SK-N-SH (cell line): ENCODE measurements around the gene TMEM87A. TPM values are rescaled to one million over a fixed set of nuclear protein-coding genes. Genes with fewer than 3 reads are reported as not detected.

ENCODE experiments used
- CTCF ChIA-PET: fragments of 300-600, 350-600 bp; formaldehyde crosslinking; extraction: SDS; loops from one replicate; lab custom pipeline; 2021; lab: Yijun Ruan, JAX
- POLR2A ChIA-PET: fragments of 350-600 bp; sonication (Branson Sonifier 250); formaldehyde crosslinking; extraction: SDS; loops from one replicate; lab custom pipeline; 2020; ENCODE audit warnings: antibody characterized with exemption, inconsistent platforms; lab: Yijun Ruan, JAX
- DNase-seq: peaks from one replicate; pipeline ENCODE4 v3.0.0; 2012
- H2AFZ ChIP-seq: fragments of 200-600 bp; sonication (generic); 2 replicates; pipeline ENCODE4 v1.8.1; 2016; ENCODE audit warnings: antibody characterized with exemption, mild to moderate bottlenecking, low read depth
- H3F3A ChIP-seq: fragments of 200-600 bp; sonication (generic); replicated peaks from 2 replicates; pipeline ENCODE3; 2016; ENCODE audit warnings: antibody characterized with exemption, mild to moderate bottlenecking; ENCODE audit not compliant: insufficient read depth
- H3K27ac ChIP-seq, 2 experiments: fragments of 200-500 bp in 1 of 2; fragments of 200-600 bp in 1 of 2; sonication (Bioruptor generic) in 1 of 2; sonication (generic), shearing (Covaris generic) in 1 of 2; 2 replicates each; pipeline versions ENCODE4 v1.5.1 to v1.6.1; 2014 to 2016; ENCODE audit warnings: low read depth in 2 of 2, inconsistent platforms in 1 of 2, low read length in 1 of 2, mild to moderate bottlenecking in 1 of 2, mixed read lengths in 1 of 2
- H3K27me3 ChIP-seq: fragments of 200-600 bp; sonication (generic), shearing (Covaris generic); 2 replicates; pipeline ENCODE4 v1.6.1; 2016; ENCODE audit warnings: mixed run types; ENCODE audit not compliant: insufficient read depth
- H3K36me3 ChIP-seq, 2 experiments: fragments of 200-500 bp in 1 of 2; fragments of 200-600 bp in 1 of 2; sonication (Bioruptor generic) in 1 of 2; sonication (generic) in 1 of 2; replicated peaks in 1 of 2; 2 replicates each; pipeline versions ENCODE3 to v1.5.1; 2014 to 2016; ENCODE audit warnings: low read length in 1 of 2, mild to moderate bottlenecking in 1 of 2; ENCODE audit not compliant: insufficient read depth in 2 of 2, control insufficient read depth in 1 of 2
- H3K4me1 ChIP-seq, 2 experiments: fragments of 200-500 bp in 1 of 2; fragments of 200-600 bp in 1 of 2; sonication (Bioruptor generic) in 1 of 2; sonication (generic), shearing (Covaris generic) in 1 of 2; 2 replicates each; pipeline versions ENCODE4 v1.5.1 to v1.6.1; 2014 to 2016; ENCODE audit warnings: low read depth in 1 of 2, low read length in 1 of 2, mixed run types in 1 of 2; ENCODE audit not compliant: insufficient read depth in 2 of 2, control insufficient read depth in 1 of 2
- H3K4me2 ChIP-seq: fragments of 200-600 bp; sonication (generic), shearing (Covaris generic); 2 replicates; pipeline ENCODE4 v1.6.1; 2017; ENCODE audit warnings: mixed run types
- H3K4me3 ChIP-seq, 2 experiments: fragments of 200-500 bp in 1 of 2; fragments of 200-600 bp in 1 of 2; sonication (Bioruptor generic) in 1 of 2; sonication (generic), shearing (Covaris generic) in 1 of 2; 2 replicates each; pipeline versions ENCODE4 v1.5.1 to v1.8.1; 2014 to 2016; ENCODE audit warnings: low read depth in 2 of 2, inconsistent platforms in 1 of 2, low read length in 1 of 2, mild to moderate bottlenecking in 1 of 2, mixed read lengths in 1 of 2, moderate library complexity in 1 of 2
- H3K79me2 ChIP-seq: fragments of 200-600 bp; sonication (generic); 2 replicates; pipeline ENCODE4 v1.8.1; 2017; ENCODE audit warnings: mild to moderate bottlenecking; ENCODE audit not compliant: insufficient read depth
- H3K9ac ChIP-seq: fragments of 200-600 bp; sonication (generic); 2 replicates; pipeline ENCODE4 v1.6.1; 2017; ENCODE audit warnings: mixed run types
- H3K9me2 ChIP-seq: fragments of 200-600 bp; sonication (generic); 2 replicates; pipeline ENCODE4 v1.6.1; 2017; ENCODE audit warnings: mixed run types
- H3K9me3 ChIP-seq: fragments of 200-600 bp; sonication (generic); 2 replicates; pipeline ENCODE4 v1.6.1; 2017; ENCODE audit warnings: mixed run types, mild to moderate bottlenecking, moderate library complexity
- H4K20me1 ChIP-seq: fragments of 200-600 bp; sonication (generic); 2 replicates; pipeline ENCODE4 v1.6.1; 2017; ENCODE audit warnings: mild to moderate bottlenecking, mixed run types; ENCODE audit not compliant: insufficient read depth
- CHD2 ChIP-seq: fragments of 150-350 bp; IDR thresholded peaks from 2 replicates; pipeline ENCODE4 v1.6.1; 2018; ENCODE audit warnings: low read length; ENCODE audit not compliant: partially characterized antibody
- EZH2phosphoT487 ChIP-seq: fragments of 200-600 bp; sonication (generic); IDR thresholded peaks from 2 replicates; pipeline ENCODE4 v1.6.1; 2017; ENCODE audit warnings: low read depth, mixed run types, mild to moderate bottlenecking, antibody characterized with exemption, moderate library complexity, borderline replicate concordance
- FOXJ3 ChIP-seq: sonication (generic); formaldehyde crosslinking; IDR thresholded peaks from 2 replicates; pipeline ENCODE4 v1.5.1; 2020; ENCODE audit warnings: mild to moderate bottlenecking, missing genetic modification reagents
- FOXM1 ChIP-seq: IDR thresholded peaks from 2 replicates; pipeline ENCODE4 v1.4.0; 2012; ENCODE audit warnings: low read depth, mild to moderate bottlenecking
- GABPA ChIP-seq: IDR thresholded peaks from 2 replicates; pipeline ENCODE4 v1.4.0; 2012; ENCODE audit warnings: low read depth, mild to moderate bottlenecking
- MEF2A ChIP-seq: IDR thresholded peaks from 2 replicates; pipeline ENCODE4 v1.4.0; 2012; ENCODE audit warnings: low read depth, borderline replicate concordance
- NFIC ChIP-seq: IDR thresholded peaks from 2 replicates; pipeline ENCODE4 v1.4.0; 2012; ENCODE audit warnings: borderline replicate concordance
- POLR2AphosphoS5 ChIP-seq: IDR thresholded peaks from 2 replicates; pipeline ENCODE4 v1.6.1; 2012; ENCODE audit warnings: low read depth, low read length
- RAD21 ChIP-seq: IDR thresholded peaks from 2 replicates; pipeline ENCODE4 v1.6.1; 2012; ENCODE audit warnings: mild to moderate bottlenecking, low read length
- RCOR1 ChIP-seq: fragments of 150-350 bp; IDR thresholded peaks from 2 replicates; pipeline ENCODE4 v1.6.1; 2017; ENCODE audit warnings: antibody characterized with exemption, low read length
- RXRA ChIP-seq: IDR thresholded peaks from 2 replicates; pipeline ENCODE4 v1.4.0; 2012; ENCODE audit warnings: low read depth, mild to moderate bottlenecking, borderline replicate concordance
- SMC3 ChIP-seq: IDR thresholded peaks from 2 replicates; pipeline ENCODE4 v1.6.1; 2012; ENCODE audit warnings: low read depth, low read length, improper control_type of control experiment
- TCF12 ChIP-seq: IDR thresholded peaks from 2 replicates; pipeline ENCODE4 v1.4.0; 2012
- YY1 ChIP-seq: IDR thresholded peaks from 2 replicates; pipeline ENCODE4 v1.4.0; 2012; ENCODE audit warnings: low read depth, mild to moderate bottlenecking
- WGBS: methylation state at CpG from one replicate; pipeline ENCODE4 v1.1.6; 2017; ENCODE audit warnings: low lambda C conversion rate; 5-methylcytosine and 5-hydroxymethylcytosine counted together
- polyA plus RNA-seq, 3 experiments: library from polyadenylated mRNA; depleted of rRNA; stranded (reverse); fragments of >200 nt; gene quantifications; 2 replicates each; pipeline ENCODE4 v1.2.3, GENCODE V29; 2012
- TF ChIP-seq, protein P1 (sequence below): IDR thresholded peaks from 2 replicates; pipeline ENCODE4 v1.4.0; 2012; ENCODE audit warnings: low read depth, borderline replicate concordance
- TF ChIP-seq, protein P2 (sequence below): fragments of 150-350 bp; IDR thresholded peaks from 2 replicates; pipeline ENCODE4 v1.6.1; 2017; ENCODE audit warnings: antibody characterized with exemption, low read length, low read depth, borderline replicate concordance
- TF ChIP-seq, protein P3 (sequence below): IDR thresholded peaks from 2 replicates; pipeline ENCODE4 v1.4.0; 2012; ENCODE audit warnings: low read depth
- TF ChIP-seq, protein P4 (sequence below): IDR thresholded peaks from 2 replicates; pipeline ENCODE4 v1.4.0; 2012; ENCODE audit warnings: low read depth, borderline replicate concordance
- TF ChIP-seq, protein P5 (sequence below): fragments of 150-350 bp; IDR thresholded peaks from 2 replicates; pipeline ENCODE4 v1.6.1; 2016; ENCODE audit warnings: mild to moderate bottlenecking, low read depth, low read length

The TMEM87A gene
- polyA plus RNA-seq, 1 of the 3 experiments (the other 2 are of a cell fraction): 20.8 TPM

DNA sequence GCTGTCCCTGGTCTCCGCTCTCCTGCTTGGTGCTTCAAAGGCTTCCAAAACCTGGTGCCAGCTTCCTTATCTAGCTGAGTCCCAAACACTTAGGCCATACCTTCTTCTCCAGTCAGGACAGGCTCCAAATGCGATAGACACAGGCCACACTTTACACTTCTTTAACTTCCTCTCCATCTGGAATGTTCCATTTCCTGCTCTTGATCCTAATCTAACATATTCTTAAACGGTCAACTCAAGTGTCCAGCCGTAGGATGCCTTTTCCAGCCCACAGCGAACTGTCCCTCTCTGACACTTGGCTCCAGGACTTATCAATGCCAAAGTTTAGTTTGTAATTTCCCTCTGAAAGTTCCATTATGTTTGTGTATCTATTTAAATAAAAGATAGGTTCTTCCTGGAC is 97.6 kb downstream of the TMEM87A start (continued):
- TF ChIP-seq, protein P1, sequence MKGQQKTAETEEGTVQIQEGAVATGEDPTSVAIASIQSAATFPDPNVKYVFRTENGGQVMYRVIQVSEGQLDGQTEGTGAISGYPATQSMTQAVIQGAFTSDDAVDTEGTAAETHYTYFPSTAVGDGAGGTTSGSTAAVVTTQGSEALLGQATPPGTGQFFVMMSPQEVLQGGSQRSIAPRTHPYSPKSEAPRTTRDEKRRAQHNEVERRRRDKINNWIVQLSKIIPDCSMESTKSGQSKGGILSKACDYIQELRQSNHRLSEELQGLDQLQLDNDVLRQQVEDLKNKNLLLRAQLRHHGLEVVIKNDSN: no peak

DNA sequence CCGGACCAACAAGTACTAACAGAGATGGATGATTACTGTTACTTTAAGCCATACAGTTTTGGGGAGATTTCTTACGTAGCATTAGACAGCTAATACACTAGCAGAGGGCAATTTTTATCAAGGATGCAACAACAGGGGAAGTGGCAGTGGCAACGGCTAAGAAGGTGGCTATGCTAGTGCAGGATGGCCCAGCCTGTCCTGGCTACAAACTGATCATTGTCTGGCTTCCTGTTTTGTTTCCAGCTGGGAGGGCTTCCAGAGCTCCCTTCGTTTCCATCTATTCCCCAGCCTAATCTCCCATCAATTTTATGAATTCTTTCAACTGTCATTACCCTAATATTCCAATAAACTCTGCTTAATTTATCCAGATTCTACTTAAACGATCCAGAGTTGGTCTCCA is 100.8 kb downstream of the TMEM87A start:
- no peak for TF ChIP-seq NFIC
- no peak for TF ChIP-seq EZH2phosphoT487
- TF ChIP-seq RXRA: no peak
- TF ChIP-seq FOXM1: no peak
- TF ChIP-seq CHD2: no peak
- TF ChIP-seq, protein P2, sequence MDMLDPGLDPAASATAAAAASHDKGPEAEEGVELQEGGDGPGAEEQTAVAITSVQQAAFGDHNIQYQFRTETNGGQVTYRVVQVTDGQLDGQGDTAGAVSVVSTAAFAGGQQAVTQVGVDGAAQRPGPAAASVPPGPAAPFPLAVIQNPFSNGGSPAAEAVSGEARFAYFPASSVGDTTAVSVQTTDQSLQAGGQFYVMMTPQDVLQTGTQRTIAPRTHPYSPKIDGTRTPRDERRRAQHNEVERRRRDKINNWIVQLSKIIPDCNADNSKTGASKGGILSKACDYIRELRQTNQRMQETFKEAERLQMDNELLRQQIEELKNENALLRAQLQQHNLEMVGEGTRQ: no peak
- no peak for TF ChIP-seq RCOR1
- no peak for TF ChIP-seq YY1
- TF ChIP-seq, protein P3, sequence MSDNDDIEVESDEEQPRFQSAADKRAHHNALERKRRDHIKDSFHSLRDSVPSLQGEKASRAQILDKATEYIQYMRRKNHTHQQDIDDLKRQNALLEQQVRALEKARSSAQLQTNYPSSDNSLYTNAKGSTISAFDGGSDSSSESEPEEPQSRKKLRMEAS: no peak
- Histone ChIP-seq H2AFZ (no peak overlapping the region), H3K27ac (no peak overlapping the region), H4K20me1 (no peaks in the 10 kb centered on the region), H3K36me3 (peaks cover 66 to 68% of the 10 kb centered on the region in 2 experiments), H3K9me3 (no peaks in the 10 kb centered on the region), H3K27me3 (no peaks in the 10 kb centered on the region), H3K9ac (no peak overlapping the region), H3F3A (peaks cover 6% of the 10 kb centered on the region), H3K4me1 (no peaks in the 10 kb centered on the region), H3K4me3 (no peak overlapping the region), H3K4me2 (no peak overlapping the region), H3K79me2 (no peaks in the 10 kb centered on the region), H3K9me2 (no peaks in the 10 kb centered on the region)
- WGBS: 94% methylated on average over 5 of the region's 5 CpGs
- CTCF ChIA-PET: interaction anchor here (0.7 to 1.4 kb wide), 2 partner anchors 105 to 183 kb away, joined by 3 read pairs; no protein-coding TSS in a partner anchor
- POLR2A ChIA-PET: no interaction called here
- no peak for DNase-seq

DNA sequence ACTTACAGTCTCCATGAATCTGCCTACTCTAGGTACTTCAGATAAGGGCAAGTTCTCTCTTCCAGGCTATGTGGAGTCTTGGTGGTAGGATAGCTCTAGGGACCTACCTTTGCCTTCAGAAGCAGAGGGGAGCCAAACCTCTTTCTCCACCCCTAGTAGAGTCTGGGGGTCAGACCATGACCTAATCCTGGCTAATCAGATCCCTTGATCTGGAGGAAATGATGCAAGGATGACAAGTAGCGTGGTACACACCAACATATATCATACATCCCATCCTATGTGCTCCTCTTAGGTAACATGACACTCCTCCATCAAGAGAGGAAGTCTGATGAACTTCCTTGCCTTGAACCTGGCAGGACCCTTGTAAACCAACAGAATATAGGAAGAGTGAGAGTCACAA is 101.4 kb downstream of the TMEM87A start:
- H3F3A ChIP-seq: peaks cover 6% of the 10 kb centered on the region
- no peak overlapping the region for H2AFZ ChIP-seq
- no peaks in the 10 kb centered on the region for H3K4me1 ChIP-seq
- 100% methylated on average over 1 of the region's 1 CpG for WGBS
- no peak overlapping the region for H3K9ac ChIP-seq
- ChIA-PET CTCF (interaction anchor here (0.7 to 1.4 kb wide), 2 partner anchors 105 to 183 kb away, joined by 3 read pairs; no protein-coding TSS in a partner anchor), POLR2A (interaction anchor here (0.5 to 0.6 kb wide), 2 partner anchors 11 to 252 kb away, joined by 3 read pairs; no protein-coding TSS in a partner anchor)
- H3K79me2 ChIP-seq: no peaks in the 10 kb centered on the region
- H3K4me2 ChIP-seq: no peak overlapping the region
- H3K9me3 ChIP-seq: no peaks in the 10 kb centered on the region
- no peak for DNase-seq
- H3K27me3 ChIP-seq: no peaks in the 10 kb centered on the region
- H3K9me2 ChIP-seq: no peaks in the 10 kb centered on the region
- H3K4me3 ChIP-seq: no peak overlapping the region
- H3K36me3 ChIP-seq: peaks cover 68 to 70% of the 10 kb centered on the region in 2 experiments
- H4K20me1 ChIP-seq: no peaks in the 10 kb centered on the region
- H3K27ac ChIP-seq: no peak overlapping the region
- TF ChIP-seq SMC3: no peak
- TF ChIP-seq RAD21: no peak
- TF ChIP-seq EZH2phosphoT487: no peak
- TF ChIP-seq NFIC: no peak
- TF ChIP-seq, protein P4, sequence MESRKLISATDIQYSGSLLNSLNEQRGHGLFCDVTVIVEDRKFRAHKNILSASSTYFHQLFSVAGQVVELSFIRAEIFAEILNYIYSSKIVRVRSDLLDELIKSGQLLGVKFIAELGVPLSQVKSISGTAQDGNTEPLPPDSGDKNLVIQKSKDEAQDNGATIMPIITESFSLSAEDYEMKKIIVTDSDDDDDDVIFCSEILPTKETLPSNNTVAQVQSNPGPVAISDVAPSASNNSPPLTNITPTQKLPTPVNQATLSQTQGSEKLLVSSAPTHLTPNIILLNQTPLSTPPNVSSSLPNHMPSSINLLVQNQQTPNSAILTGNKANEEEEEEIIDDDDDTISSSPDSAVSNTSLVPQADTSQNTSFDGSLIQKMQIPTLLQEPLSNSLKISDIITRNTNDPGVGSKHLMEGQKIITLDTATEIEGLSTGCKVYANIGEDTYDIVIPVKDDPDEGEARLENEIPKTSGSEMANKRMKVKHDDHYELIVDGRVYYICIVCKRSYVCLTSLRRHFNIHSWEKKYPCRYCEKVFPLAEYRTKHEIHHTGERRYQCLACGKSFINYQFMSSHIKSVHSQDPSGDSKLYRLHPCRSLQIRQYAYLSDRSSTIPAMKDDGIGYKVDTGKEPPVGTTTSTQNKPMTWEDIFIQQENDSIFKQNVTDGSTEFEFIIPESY: no peak
- no peak for TF ChIP-seq TCF12
- TF ChIP-seq YY1: no peak
- TF ChIP-seq, protein P5, sequence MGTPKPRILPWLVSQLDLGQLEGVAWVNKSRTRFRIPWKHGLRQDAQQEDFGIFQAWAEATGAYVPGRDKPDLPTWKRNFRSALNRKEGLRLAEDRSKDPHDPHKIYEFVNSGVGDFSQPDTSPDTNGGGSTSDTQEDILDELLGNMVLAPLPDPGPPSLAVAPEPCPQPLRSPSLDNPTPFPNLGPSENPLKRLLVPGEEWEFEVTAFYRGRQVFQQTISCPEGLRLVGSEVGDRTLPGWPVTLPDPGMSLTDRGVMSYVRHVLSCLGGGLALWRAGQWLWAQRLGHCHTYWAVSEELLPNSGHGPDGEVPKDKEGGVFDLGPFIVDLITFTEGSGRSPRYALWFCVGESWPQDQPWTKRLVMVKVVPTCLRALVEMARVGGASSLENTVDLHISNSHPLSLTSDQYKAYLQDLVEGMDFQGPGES: no peak
- TF ChIP-seq GABPA: no peak
- no peak for TF ChIP-seq RXRA
- TF ChIP-seq RCOR1: no peak
- no peak for TF ChIP-seq POLR2AphosphoS5
- TF ChIP-seq FOXJ3 (CRISPR knock-in tag): no peak
- TF ChIP-seq, protein P1: no peak
- TF ChIP-seq MEF2A: no peak
